Thoracic aorta (tissue), 2 donors: ENCODE results near the gene OVCA2. TPM values are rescaled to one million over a fixed set of nuclear protein-coding genes. Genes with fewer than 3 reads are reported as not detected.
A peak's percentile ranks its signal among the peaks of the same experiment; 100 is the strongest.

ENCODE experiments used
- ATAC-seq: fragments of 150-250 bp; one replicate; pipeline ENCODE4 v1.8.0; 2017; ENCODE audit warnings: low read depth; ENCODE audit not compliant: insufficient number of reproducible peaks, low FRiP score
- DNase-seq: peaks from one replicate; pipeline ENCODE4 v3.0.0-alpha.2; 2020; ENCODE audit warnings: low spot score
- H3K27ac ChIP-seq, 2 donors: fragments of 200-600 bp; sonication (generic); 1 replicate in 1 of 2; 2 replicates in 1 of 2; pipeline ENCODE4 v1.5.1; 2016; ENCODE audit warnings: mild to moderate bottlenecking in 2 of 2, moderate library complexity in 2 of 2
- H3K27me3 ChIP-seq: fragments of 200-600 bp; sonication (generic); replicated peaks from 2 replicates; pipeline ENCODE4 v1.6.0; 2016; ENCODE audit warnings: mild to moderate bottlenecking; ENCODE audit not compliant: insufficient read depth
- H3K36me3 ChIP-seq: fragments of 200-600 bp; sonication (generic); one replicate; pipeline ENCODE4 v1.5.1; 2016
- H3K4me1 ChIP-seq, 2 donors: fragments of 200-600 bp; sonication (generic); 1 replicate in 1 of 2; 2 replicates in 1 of 2; pipeline versions ENCODE4 v1.5.1 to v1.6.0; 2016; ENCODE audit warnings: low read depth in 2 of 2, mild to moderate bottlenecking in 1 of 2; ENCODE audit not compliant: control insufficient read depth in 1 of 2
- H3K4me3 ChIP-seq: fragments of 200-600 bp; sonication (generic); 2 replicates; pipeline ENCODE4 v1.5.1; 2016; ENCODE audit warnings: mild to moderate bottlenecking
- H3K9me3 ChIP-seq: fragments of 200-600 bp; sonication (generic); 2 replicates; pipeline ENCODE4 v1.5.1; 2016
- total RNA-seq, 2 donors: library from RNA; depleted of rRNA; stranded (reverse); fragments of >200 nt; gene quantifications; one replicate each; pipeline versions ENCODE4 v1.1.0 to v1.2.3, GENCODE V29; 2016
- TF ChIP-seq, protein P1 (sequence below): fragments of 200-600 bp; sonication (generic); IDR thresholded peaks from one replicate; pipeline ENCODE4 v1.5.1; 2019; ENCODE audit warnings: antibody characterized with exemption

OVCA2 gene
- total RNA-seq, 2 donors from 2014 or later, result 44.1 to 46.6 TPM

DNA sequence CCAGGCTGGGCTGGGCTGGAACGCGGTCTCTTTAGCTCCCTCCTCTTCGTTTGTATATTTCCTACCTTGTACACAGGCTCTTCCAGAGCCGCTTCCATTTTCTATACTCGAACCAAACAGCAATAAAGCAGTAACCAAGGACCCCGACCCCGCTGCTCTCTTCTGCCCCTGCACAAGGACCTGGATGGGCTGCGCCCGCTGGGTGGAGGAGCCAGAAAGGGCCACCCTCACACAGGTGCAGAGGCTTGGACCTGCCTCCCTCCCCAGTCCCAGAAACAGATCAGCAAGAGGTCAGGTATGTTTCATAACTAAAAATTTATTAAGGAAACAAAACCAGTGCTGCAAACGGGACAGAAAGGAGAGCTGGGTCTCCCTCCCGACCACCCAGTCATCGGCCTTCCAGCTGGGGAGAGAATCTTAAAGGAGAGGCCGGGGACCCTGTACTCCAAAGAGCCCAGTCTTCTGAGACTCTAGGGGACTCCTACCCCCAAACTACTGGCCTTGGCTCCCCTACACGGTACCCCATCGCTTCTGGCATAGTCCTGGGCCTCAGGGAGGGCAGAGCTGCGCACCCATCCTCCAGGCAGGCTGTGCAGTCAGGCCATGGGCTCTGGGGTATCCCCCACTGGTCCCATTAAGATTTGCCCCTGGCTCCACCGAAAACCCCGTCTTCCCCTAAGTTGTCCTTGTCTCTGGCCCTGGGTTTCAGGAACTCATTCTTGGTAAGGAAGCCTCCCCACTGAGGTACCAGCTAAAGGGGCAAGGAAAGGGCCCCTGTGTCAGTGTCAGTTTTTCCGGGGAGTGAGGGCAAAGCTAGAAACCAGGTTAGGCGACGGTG is 17.9 kb downstream of the OVCA2 start:
- H3K4me1 ChIP-seq, result peaks cover 3 to 38% of the 10 kb centered on the region in 2 donors
- TF ChIP-seq, protein P1, sequence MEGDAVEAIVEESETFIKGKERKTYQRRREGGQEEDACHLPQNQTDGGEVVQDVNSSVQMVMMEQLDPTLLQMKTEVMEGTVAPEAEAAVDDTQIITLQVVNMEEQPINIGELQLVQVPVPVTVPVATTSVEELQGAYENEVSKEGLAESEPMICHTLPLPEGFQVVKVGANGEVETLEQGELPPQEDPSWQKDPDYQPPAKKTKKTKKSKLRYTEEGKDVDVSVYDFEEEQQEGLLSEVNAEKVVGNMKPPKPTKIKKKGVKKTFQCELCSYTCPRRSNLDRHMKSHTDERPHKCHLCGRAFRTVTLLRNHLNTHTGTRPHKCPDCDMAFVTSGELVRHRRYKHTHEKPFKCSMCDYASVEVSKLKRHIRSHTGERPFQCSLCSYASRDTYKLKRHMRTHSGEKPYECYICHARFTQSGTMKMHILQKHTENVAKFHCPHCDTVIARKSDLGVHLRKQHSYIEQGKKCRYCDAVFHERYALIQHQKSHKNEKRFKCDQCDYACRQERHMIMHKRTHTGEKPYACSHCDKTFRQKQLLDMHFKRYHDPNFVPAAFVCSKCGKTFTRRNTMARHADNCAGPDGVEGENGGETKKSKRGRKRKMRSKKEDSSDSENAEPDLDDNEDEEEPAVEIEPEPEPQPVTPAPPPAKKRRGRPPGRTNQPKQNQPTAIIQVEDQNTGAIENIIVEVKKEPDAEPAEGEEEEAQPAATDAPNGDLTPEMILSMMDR, result no peak
- H3K27me3 ChIP-seq, result no peaks in the 10 kb centered on the region
- peaks cover 9% of the 10 kb centered on the region for H3K36me3 ChIP-seq
- ATAC-seq (no peak), DNase-seq (no peak)
- H3K27ac ChIP-seq, result peak overlapping the region in 1 of 2 donors; percentile 34
- no peaks in the 10 kb centered on the region for H3K9me3 ChIP-seq
- H3K4me3 ChIP-seq, result peak overlapping the region; percentile 48

DNA sequence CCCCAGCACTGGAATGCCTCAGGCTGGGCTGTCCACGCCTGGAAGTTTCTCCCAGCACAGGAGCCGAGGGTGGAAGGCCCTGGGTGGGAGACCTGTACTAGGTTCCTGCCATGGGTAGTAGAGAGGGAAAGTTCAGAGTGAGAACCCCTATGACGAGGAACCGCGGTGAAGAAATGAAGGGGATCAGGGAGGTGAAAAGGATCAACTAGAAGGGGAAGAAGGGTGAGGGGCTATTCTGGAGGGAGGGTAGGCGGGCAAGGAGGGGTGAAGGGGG is 18.5 kb downstream of the OVCA2 start:
- no peaks in the 10 kb centered on the region for H3K27me3 ChIP-seq
- no peaks in the 10 kb centered on the region for H3K9me3 ChIP-seq
- peaks cover 2 to 43% of the 10 kb centered on the region in 2 donors for H3K4me1 ChIP-seq
- no peak for DNase-seq
- peak overlapping the region in 1 of 2 donors; percentile 34 for H3K27ac ChIP-seq
- H3K4me3 ChIP-seq, result no peak overlapping the region
- ATAC-seq, result no peak
- TF ChIP-seq, protein P1, result no peak
- H3K36me3 ChIP-seq, result peaks cover 12% of the 10 kb centered on the region

DNA sequence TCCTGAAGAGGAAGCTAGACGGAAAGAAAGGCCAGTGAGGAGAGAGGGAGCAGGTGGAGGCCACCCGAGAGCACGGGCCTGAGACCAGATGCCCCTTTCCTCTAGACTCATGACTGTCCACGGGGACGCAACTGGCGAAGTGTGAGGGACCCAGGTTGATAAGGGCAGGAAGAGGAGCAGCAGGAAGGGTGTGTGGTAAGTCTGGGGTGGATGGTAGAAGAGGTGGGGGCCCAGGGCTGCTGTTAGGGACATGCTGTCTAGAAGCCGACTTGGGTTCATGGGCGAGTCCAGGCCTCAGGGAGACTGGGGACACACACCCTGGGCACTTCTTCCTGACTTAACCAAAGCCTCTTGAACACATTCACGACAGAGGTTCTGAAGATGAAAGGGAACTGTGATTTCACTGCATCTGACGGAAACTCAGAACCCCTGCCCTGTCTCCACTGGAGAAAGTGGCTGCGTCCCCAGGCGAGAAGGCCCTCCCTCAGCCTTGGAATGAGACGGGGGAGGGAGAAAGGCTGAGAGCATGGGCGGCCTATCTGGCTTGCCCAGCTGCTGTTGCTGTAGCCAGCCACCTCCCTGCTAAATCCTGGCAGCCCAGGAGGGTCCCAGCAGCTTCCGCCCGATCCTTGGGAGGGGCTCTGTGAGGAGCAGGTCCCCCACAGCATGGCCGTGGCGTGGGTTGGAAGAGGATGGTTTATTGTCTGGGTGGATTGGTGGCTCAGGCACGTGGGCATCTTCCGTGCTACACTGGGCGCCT is 19.0 kb downstream of the OVCA2 start:
- H3K27me3 ChIP-seq, result no peaks in the 10 kb centered on the region
- ATAC-seq (no peak), DNase-seq (no peak)
- peak overlapping the region; percentile 0 to 48 for H3K27ac ChIP-seq
- H3K4me3 ChIP-seq, result no peak overlapping the region
- no peaks in the 10 kb centered on the region for H3K9me3 ChIP-seq
- H3K4me1 ChIP-seq, result peaks cover 0 to 49% of the 10 kb centered on the region in 2 donors
- peaks cover 12% of the 10 kb centered on the region for H3K36me3 ChIP-seq
- TF ChIP-seq, protein P1, result no peak

DNA sequence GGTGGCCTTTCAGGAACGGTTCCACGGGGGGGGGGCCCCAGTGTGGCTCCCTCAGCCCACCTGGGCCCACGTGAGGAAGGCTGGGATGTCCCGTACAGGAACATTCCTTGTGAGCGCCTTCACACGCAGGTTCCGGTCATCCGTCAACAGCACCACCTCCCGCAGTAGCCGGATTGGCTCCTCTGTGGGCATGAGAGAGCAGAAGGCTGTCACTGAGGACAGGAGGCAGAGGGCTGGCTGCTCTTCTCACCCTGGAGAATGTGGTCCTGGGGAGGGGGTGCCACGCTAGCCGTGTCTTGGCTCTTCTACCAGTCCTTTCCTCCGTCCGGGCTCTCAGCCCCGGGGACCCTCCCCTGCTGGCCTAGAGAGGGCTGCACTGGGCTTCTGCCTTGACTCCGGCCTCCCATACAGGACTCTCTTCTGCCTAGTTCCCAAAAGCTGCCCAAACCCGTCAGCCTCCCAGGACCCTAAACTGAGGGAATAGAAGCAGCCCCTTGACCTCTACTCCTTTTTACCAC is 19.7 kb downstream of the OVCA2 start:
- H3K27me3 ChIP-seq, result no peaks in the 10 kb centered on the region
- DNase-seq (no peak), ATAC-seq (no peak)
- peak overlapping the region; percentile 0 to 48 for H3K27ac ChIP-seq
- peaks cover 12% of the 10 kb centered on the region for H3K36me3 ChIP-seq
- TF ChIP-seq, protein P1, result no peak
- no peak overlapping the region for H3K4me3 ChIP-seq
- peaks cover 0 to 50% of the 10 kb centered on the region in 2 donors for H3K4me1 ChIP-seq
- no peaks in the 10 kb centered on the region for H3K9me3 ChIP-seq

DNA sequence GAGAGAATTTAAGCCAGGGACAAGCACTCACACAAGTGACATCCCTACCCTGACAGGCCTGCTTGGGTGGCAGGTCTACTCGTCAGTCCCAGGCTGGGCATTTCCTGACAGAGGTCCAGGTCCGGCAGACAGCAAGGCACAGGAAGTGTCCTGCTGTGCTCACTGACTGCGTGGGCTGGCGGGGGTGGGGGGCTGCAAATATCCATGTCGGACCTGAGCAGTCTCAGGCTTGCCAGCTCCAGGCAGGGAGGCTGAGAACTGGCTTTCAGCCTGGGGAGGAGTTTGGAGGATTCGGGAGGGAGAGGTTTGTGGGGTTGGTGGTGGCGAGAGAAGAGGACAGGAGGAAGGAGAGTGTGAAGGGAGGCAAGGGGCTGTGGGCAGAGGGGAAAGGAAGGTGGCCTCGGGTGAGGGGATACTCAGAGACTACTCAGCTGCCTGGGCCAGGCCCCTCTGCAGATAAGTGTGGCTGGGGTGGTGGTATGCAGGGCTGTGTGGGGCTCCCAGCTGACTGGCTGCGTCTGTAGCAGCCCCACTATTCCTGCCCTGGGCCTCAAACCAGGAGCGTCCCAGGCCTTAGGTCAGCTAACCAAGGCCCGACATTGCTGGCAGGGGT is 20.9 kb downstream of the OVCA2 start:
- TF ChIP-seq, protein P1, result no peak
- no peak for DNase-seq

More for the DNA sequence above, 20.9 kb downstream of the OVCA2 start:
- no peak for ATAC-seq
- Histone ChIP-seq H3K9me3 (no peaks in the 10 kb centered on the region), H3K36me3 (peaks cover 12% of the 10 kb centered on the region), H3K27ac (peak overlapping the region; percentile 48 to 56), H3K4me1 (peaks cover 0 to 61% of the 10 kb centered on the region in 2 donors), H3K4me3 (no peak overlapping the region), H3K27me3 (no peaks in the 10 kb centered on the region)
